SU-DHL-6 (cell line): ENCODE results near the gene C2CD3.
A peak's percentile ranks its signal among the peaks of the same experiment; 100 is the strongest.

Experiments used
- H2AFZ ChIP-seq: fragments of 200-600 bp; sonication (generic); 2 replicates; pipeline ENCODE4 v1.6.1; 2014; ENCODE audit warnings: low read depth, mild to moderate bottlenecking, moderate library complexity, mixed read lengths, antibody characterized with exemption, low read length; ENCODE audit not compliant: severe bottlenecking
- H3F3A ChIP-seq: fragments of 200-600 bp; shearing (Covaris generic); 2 replicates; pipeline ENCODE4 v1.6.0; 2016; ENCODE audit warnings: antibody characterized with exemption, mild to moderate bottlenecking; ENCODE audit not compliant: insufficient read depth
- H3K27ac ChIP-seq: fragments of 200-600 bp; sonication (generic); 2 replicates; pipeline ENCODE4 v1.5.1; 2016; ENCODE audit warnings: low read depth, mild to moderate bottlenecking, low read length, moderate library complexity, mixed read lengths
- H3K27me3 ChIP-seq: fragments of 200-600 bp; sonication (generic), shearing (Covaris generic); 2 replicates; pipeline ENCODE4 v1.6.0; 2014; ENCODE audit warnings: mild to moderate bottlenecking, low read length
- H3K36me3 ChIP-seq: fragments of 200-600 bp; sonication (generic); 2 replicates; pipeline ENCODE4 v1.6.1; 2014; ENCODE audit warnings: mild to moderate bottlenecking, low read length, mixed read lengths
- H3K4me2 ChIP-seq: fragments of 300-600, 200-600 bp; shearing (Covaris generic), sonication (generic); 2 replicates; pipeline ENCODE4 v1.6.0; 2014; ENCODE audit warnings: low read length, low read depth, mild to moderate bottlenecking; ENCODE audit not compliant: poor library complexity, severe bottlenecking
- H3K4me3 ChIP-seq: fragments of 200-600 bp; sonication (generic); 2 replicates; pipeline ENCODE4 v1.5.1; 2014; ENCODE audit warnings: antibody characterized with exemption, low read length, mild to moderate bottlenecking, mixed read lengths; ENCODE audit not compliant: insufficient read depth, poor library complexity, severe bottlenecking
- H3K79me2 ChIP-seq: fragments of 200-600 bp; sonication (generic); 2 replicates; pipeline ENCODE4 v1.6.1; 2014; ENCODE audit warnings: mild to moderate bottlenecking, low read length, moderate library complexity; ENCODE audit not compliant: insufficient read depth
- H3K9ac ChIP-seq: fragments of 200-600 bp; sonication (generic); 2 replicates; pipeline ENCODE4 v1.7.0; 2014; ENCODE audit warnings: mild to moderate bottlenecking, low read length
- H3K9me2 ChIP-seq: fragments of 200-600 bp; sonication (generic); replicated peaks from 2 replicates; pipeline ENCODE4 v1.6.1; 2014; ENCODE audit warnings: low read length; ENCODE audit not compliant: insufficient read depth
- H3K9me3 ChIP-seq: fragments of 200-600 bp; sonication (generic); 2 replicates; pipeline ENCODE4 v1.6.1; 2014; ENCODE audit warnings: low read length, mixed read lengths; ENCODE audit not compliant: insufficient read depth
- H4K20me1 ChIP-seq: fragments of 200-600 bp; sonication (generic); 2 replicates; pipeline ENCODE4 v1.6.1; 2014; ENCODE audit warnings: low read depth, mild to moderate bottlenecking, antibody characterized with exemption, low read length, moderate library complexity, mixed read lengths
- CTCF ChIP-seq: fragments of 200-600 bp; sonication (generic); IDR thresholded peaks from one replicate; pipeline ENCODE4 v1.5.1; 2017; ENCODE audit warnings: antibody characterized with exemption, mild to moderate bottlenecking, low read length, moderate library complexity; ENCODE audit not compliant: insufficient read depth, poor library complexity, severe bottlenecking
- EZH2phosphoT487 ChIP-seq: fragments of 200-600 bp; sonication (generic), shearing (Covaris generic); conservative IDR thresholded peaks from 2 replicates; pipeline ENCODE4 v1.6.1; 2018; ENCODE audit warnings: mild to moderate bottlenecking, antibody characterized with exemption, low read length, moderate library complexity, mixed read lengths

C2CD3 gene

DNA sequence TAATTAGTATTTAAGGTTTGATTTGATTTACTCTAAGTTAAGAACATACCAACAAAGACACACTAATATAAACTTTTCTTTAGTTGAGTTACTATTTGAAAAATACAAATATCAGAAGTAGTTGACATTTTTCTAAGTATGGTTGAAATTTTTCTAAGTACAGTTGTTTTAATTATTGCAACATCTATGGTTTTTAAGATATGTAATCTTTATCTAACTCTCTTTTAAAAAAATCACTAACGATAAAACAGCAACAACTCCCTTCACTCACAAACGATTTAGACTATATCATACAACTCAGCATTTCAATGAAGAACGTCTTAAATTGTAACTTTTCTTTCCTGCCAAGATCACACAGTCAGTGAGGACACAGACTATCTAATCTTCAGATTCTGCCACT lies 2.0 kb downstream of the C2CD3 start:
- Histone ChIP-seq H3K4me3 (no peak overlapping the region), H3K9me2 (no peaks in the 10 kb centered on the region), H3F3A (0 out of 2 replicates have a peak, but pooled peaks cover 8% of the 10 kb centered on the region), H3K4me2 (peak overlapping the region; percentile 88), H3K9me3 (no peaks in the 10 kb centered on the region), H3K9ac (peak overlapping the region; percentile 96; the same call in 1 of the 2 replicates), H3K27ac (no peak overlapping the region), H2AFZ (no peak overlapping the region), H3K79me2 (peaks cover 42% of the 10 kb centered on the region), H3K27me3 (no peaks in the 10 kb centered on the region), H3K36me3 (peaks cover 19% of the 10 kb centered on the region; the same call in 1 of the 2 replicates), H4K20me1 (no peaks in the 10 kb centered on the region)
- no peak for TF ChIP-seq CTCF
- no peak for TF ChIP-seq EZH2phosphoT487

DNA sequence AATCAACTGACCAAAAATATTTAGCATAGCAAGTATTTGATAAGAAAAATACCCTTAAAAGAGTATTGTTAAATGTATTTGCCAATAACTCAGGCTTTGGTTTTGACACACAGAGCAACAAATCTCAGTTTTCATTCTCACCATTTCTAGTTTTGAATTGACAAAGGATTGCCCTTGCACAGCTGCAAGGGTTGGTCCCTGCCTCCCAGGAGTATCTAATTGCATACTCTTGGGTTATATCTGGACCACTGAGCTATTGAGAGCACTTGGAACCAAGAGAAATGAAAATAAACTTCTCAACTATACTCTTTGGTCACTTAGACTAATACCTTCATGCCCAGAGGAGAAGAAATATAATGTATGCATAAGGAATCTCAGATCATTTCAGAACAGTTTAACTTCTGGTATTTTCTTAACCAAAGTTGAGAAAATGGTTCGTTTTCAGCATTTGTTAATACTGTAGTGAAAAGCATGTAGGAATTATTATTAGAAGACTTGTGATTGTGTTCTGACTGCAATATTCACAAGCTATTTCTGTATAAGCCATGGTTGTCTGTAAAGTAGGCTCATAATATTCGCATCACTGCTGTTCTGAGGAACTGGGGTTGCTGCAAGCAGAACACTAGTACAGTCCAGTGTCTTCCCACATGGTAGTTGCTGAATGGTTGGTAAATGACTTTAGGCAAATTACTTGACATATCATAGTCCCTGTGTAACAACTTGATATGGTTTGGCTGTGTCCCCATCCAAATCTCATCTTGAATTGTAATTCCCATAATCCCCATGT lies 7.9 kb downstream of the C2CD3 start:
- Histone ChIP-seq H3K27me3 (no peaks in the 10 kb centered on the region), H3K36me3 (peaks cover 32% of the 10 kb centered on the region; the same call in 1 of the 2 replicates), H3K9me3 (no peaks in the 10 kb centered on the region), H3K9me2 (no peaks in the 10 kb centered on the region), H3F3A (no peaks in the 10 kb centered on the region; the same call in 1 of the 2 replicates), H2AFZ (no peak overlapping the region), H3K9ac (no peak overlapping the region), H3K27ac (no peak overlapping the region), H4K20me1 (no peaks in the 10 kb centered on the region; the same call in 1 of the 2 replicates), H3K4me3 (no peak overlapping the region), H3K79me2 (peaks cover 19% of the 10 kb centered on the region), H3K4me2 (no peak overlapping the region)
- TF ChIP-seq CTCF (no peak), EZH2phosphoT487 (no peak)

- Histone ChIP-seq H3K9me2 (no peaks in the 10 kb centered on the region), H3K4me2 (no peak overlapping the region), H3K9ac (no peak overlapping the region), H3K27ac (no peak overlapping the region), H3K9me3 (no peaks in the 10 kb centered on the region), H3F3A (no peaks in the 10 kb centered on the region; the same call in 1 of the 2 replicates), H3K36me3 (peaks cover 21% of the 10 kb centered on the region; the same call in 1 of the 2 replicates), H3K27me3 (no peaks in the 10 kb centered on the region), H2AFZ (no peak overlapping the region), H4K20me1 (no peaks in the 10 kb centered on the region; the same call in 1 of the 2 replicates), H3K4me3 (no peak overlapping the region), H3K79me2 (peaks cover 34% of the 10 kb centered on the region)
- TF ChIP-seq CTCF, result no peak
- no peak for TF ChIP-seq EZH2phosphoT487
Observed at GRCh38 chr11:74159642-74160041, 11.2 kb downstream of the C2CD3 start.
